ENCODE data around the gene TMA7.

The TMA7 gene

GRCh38 chr3:48423241-48423882, 16.7 kb upstream of the TMA7 start:
- DNase-seq (ENCODE audit: low spot score) = no peak

GRCh38 chr3:48423883-48424695, 16.0 kb upstream of the TMA7 start:
- no peak for DNase-seq (ENCODE audit: low spot score)

GRCh38 chr3:48425281-48425812, 14.7 kb upstream of the TMA7 start:
- no peak for DNase-seq (ENCODE audit: low spot score)

GRCh38 chr3:48426401-48426909, 13.6 kb upstream of the TMA7 start:
- DNase-seq (ENCODE audit: low spot score) = peak; percentile 35

GRCh38 chr3:48426944-48427629, 13.0 kb upstream of the TMA7 start:
- no peak for DNase-seq (ENCODE audit: low spot score)

GRCh38 chr3:48427630-48427962, 12.5 kb upstream of the TMA7 start:
- DNase-seq (ENCODE audit: low spot score) = no peak

- DNase-seq (ENCODE audit: low spot score) = peak; percentile 22
These were observed 11.9 kb upstream of the TMA7 start for GRCh38 chr3:48428088-48428571.

GRCh38 chr3:48428572-48429316, 11.3 kb upstream of the TMA7 start:
- peak; percentile 32 for DNase-seq (ENCODE audit: low spot score)

- DNase-seq (ENCODE audit: low spot score) = peak; percentile 38
These were observed 10.6 kb upstream of the TMA7 start for GRCh38 chr3:48429317-48429959.

- peak; percentile 25 for DNase-seq (ENCODE audit: low spot score)
These were observed 9.9 kb upstream of the TMA7 start, which contains the start of gene PLXNB1 for GRCh38 chr3:48429960-48430707. TSS of gene PLXNB1 (minus strand) at chr3:48430086. CDS start at chr3:48424611, 5,475 bp downstream.

- no peak for DNase-seq (ENCODE audit: low spot score)
These were observed 9.4 kb upstream of the TMA7 start for GRCh38 chr3:48430708-48431101.

GRCh38 chr3:48431224-48432029, 8.6 kb upstream of the TMA7 start:
- no peak for DNase-seq (ENCODE audit: low spot score)

- peak; percentile 79 for DNase-seq (ENCODE audit: low spot score)
These were observed 7.4 kb upstream of the TMA7 start for GRCh38 chr3:48432411-48433371.

GRCh38 chr3:48433472-48434118, 6.5 kb upstream of the TMA7 start:
- DNase-seq (ENCODE audit: low spot score) = no peak

- DNase-seq (ENCODE audit: low spot score) = no peak
These were observed 5.3 kb upstream of the TMA7 start for GRCh38 chr3:48434591-48435222.

GRCh38 chr3:48435223-48435595, 4.8 kb upstream of the TMA7 start:
- no peak for DNase-seq (ENCODE audit: low spot score)

GRCh38 chr3:48435774-48436476, 4.1 kb upstream of the TMA7 start:
- peak; percentile 93 for DNase-seq (ENCODE audit: low spot score)
